SIG-M5 treated with dmso at 0.1 percent for 504 hours (cell line): ENCODE measurements around the gene HLA-DMA.

Source experiments
- DNase-seq: peaks from one replicate; lab custom pipeline; 2025; ENCODE audit not compliant: unreplicated experiment; lab: John Stamatoyannopoulos, UW

The HLA-DMA gene

GRCh38 chr6:32974541-32975308 lies 21.8 kb upstream of the HLA-DMA start:
- DNase-seq: no peak

- DNase-seq: peak; percentile 67
These were observed 21.1 kb upstream of the HLA-DMA start for GRCh38 chr6:32974016-32974333.

GRCh38 chr6:32973144-32974015 lies 20.5 kb upstream of the HLA-DMA start:
- DNase-seq: no peak

- DNase-seq: peak; percentile 91
These were observed 19.7 kb upstream of the HLA-DMA start for GRCh38 chr6:32972353-32973143.

- peak; percentile 97 for DNase-seq
These were observed 18.9 kb upstream of the HLA-DMA start for GRCh38 chr6:32971581-32972352.

- DNase-seq: no peak
These were observed 18.3 kb upstream of the HLA-DMA start for GRCh38 chr6:32971242-32971580.

- peak; percentile 72 for DNase-seq
These were observed 17.7 kb upstream of the HLA-DMA start for GRCh38 chr6:32970413-32971241.

- DNase-seq: peak; percentile 85
These were observed 17.0 kb upstream of the HLA-DMA start for GRCh38 chr6:32969685-32970412.

- peak; percentile 78 for DNase-seq
These were observed 16.2 kb upstream of the HLA-DMA start for GRCh38 chr6:32968867-32969684.

- peak; percentile 90 for DNase-seq
These were observed 15.4 kb upstream of the HLA-DMA start, which contains the start of gene BRD2 for GRCh38 chr6:32968093-32968866. BRD2 (plus strand) TSS chr6:32968594; CDS start chr6:32972899, 4,305 bp downstream.

- DNase-seq: peak; percentile 70
These were observed 14.5 kb upstream of the HLA-DMA start for GRCh38 chr6:32967151-32968091.

- DNase-seq: no peak
These were observed 11.9 kb upstream of the HLA-DMA start for GRCh38 chr6:32964776-32965175.

- DNase-seq: no peak
These were observed 11.0 kb upstream of the HLA-DMA start for GRCh38 chr6:32963866-32964265.

- DNase-seq: no peak
These were observed 9.4 kb upstream of the HLA-DMA start for GRCh38 chr6:32962213-32962826.

- DNase-seq: no peak
These were observed 7.7 kb upstream of the HLA-DMA start for GRCh38 chr6:32960563-32960962.

- no peak for DNase-seq
These were observed 3.3 kb upstream of the HLA-DMA start for GRCh38 chr6:32956176-32956575.
